Measurements from ENCODE around the gene SLC35F1.
"Not testable (repeated sequence)": the region's sequence is repeated elsewhere in the genome, so short reads cannot be mapped to it uniquely, and the experiment has no call there.

The SLC35F1 gene

DNA sequence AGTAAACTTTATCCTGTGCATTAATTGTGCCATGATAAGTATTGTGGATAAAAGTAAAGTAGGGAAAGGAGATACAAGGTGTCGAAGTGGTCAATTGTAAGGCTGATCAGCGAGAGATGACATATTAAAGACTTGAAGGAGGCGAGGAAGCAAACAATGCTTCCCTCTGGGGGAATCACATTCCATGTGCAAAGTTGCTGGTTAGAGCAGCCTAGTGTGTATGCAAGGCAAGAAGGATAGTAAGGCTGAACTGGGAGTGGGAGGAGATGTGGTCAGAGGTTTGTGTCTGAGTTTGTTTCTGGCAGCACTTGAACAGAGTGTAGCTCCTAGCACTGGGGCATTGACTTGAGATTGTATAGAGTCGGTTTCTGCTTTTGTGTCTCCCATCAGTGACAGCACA, 122.9 kb downstream of the SLC35F1 start:
- Histone ChIP-seq H3K9me3 (ENCODE audit: control insufficient read depth in 2 of 2, low read length in 2 of 2) (no peaks in the 10 kb centered on the region), H3K27ac (ENCODE audit: low read depth in 2 of 2, low read length in 2 of 2) (no peak overlapping the region), H3K9ac (ENCODE audit: low read depth in 1 of 2, low read length in 2 of 2) (no peak overlapping the region), H3K27me3 (ENCODE audit: control insufficient read depth in 2 of 2, insufficient read depth in 2 of 2, low read length in 2 of 2) (no peaks in the 10 kb centered on the region), H3K4me3 (ENCODE audit: low read length in 2 of 2) (no peak overlapping the region), H3K36me3 (ENCODE audit: control insufficient read depth in 2 of 2, insufficient read depth in 2 of 2, low read length in 2 of 2) (no peaks in the 10 kb centered on the region), H3K4me1 (ENCODE audit: control insufficient read depth in 2 of 2, insufficient read depth in 2 of 2, low read length in 2 of 2) (no peaks in the 10 kb centered on the region)

DNA sequence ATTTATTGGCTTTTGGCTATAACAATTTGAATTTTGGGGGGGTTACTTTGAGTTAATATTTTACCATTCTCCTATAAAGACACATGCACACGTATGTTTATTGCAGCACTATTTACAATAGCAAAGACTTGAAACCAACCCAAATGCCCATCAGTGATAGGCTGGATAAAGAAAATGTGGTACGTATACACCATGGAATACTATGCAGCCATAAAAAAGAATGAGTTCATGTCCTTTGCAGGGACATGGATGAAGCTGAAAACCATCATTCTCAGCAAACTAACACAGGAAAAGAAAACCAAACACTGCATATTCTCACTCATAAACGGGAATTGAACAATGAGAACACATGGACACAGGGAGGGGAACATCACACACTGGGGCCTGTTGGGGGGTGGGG, 130.4 kb downstream of the SLC35F1 start:
- H3K4me1 ChIP-seq (ENCODE audit: control insufficient read depth in 2 of 2, insufficient read depth in 2 of 2, low read length in 2 of 2); H3K27ac ChIP-seq (ENCODE audit: low read depth in 2 of 2, low read length in 2 of 2); H3K36me3 ChIP-seq (ENCODE audit: control insufficient read depth in 2 of 2, insufficient read depth in 2 of 2, low read length in 2 of 2): not testable (repeated sequence)

DNA sequence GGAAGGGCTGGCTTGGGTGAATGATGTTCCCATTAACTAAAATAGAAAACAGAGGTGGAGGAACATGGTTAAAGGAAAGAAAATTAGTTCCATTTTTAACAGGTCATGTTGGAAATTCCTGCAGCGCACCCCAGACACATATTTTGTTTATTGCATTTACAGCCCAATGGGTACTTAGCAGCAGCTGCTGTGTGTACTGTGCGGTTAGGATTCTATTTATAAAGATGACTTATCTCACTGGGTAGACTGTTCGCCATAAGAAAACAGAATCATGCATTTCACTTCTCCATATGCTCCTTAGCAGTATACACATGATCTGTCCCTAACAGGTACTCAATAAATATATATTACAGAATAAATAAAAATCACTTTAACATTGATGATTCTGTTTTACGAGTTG, 135.8 kb downstream of the SLC35F1 start:
- H3K9ac ChIP-seq (ENCODE audit: low read depth in 1 of 2, low read length in 2 of 2), result no peak overlapping the region
- no peak overlapping the region for H3K4me3 ChIP-seq (ENCODE audit: low read length in 2 of 2)
- H3K27me3 ChIP-seq (ENCODE audit: control insufficient read depth in 2 of 2, insufficient read depth in 2 of 2, low read length in 2 of 2), result no peaks in the 10 kb centered on the region
- H3K36me3 ChIP-seq (ENCODE audit: control insufficient read depth in 2 of 2, insufficient read depth in 2 of 2, low read length in 2 of 2), result no peaks in the 10 kb centered on the region
- H3K9me3 ChIP-seq (ENCODE audit: control insufficient read depth in 2 of 2, low read length in 2 of 2), result no peaks in the 10 kb centered on the region
- H3K27ac ChIP-seq (ENCODE audit: low read depth in 2 of 2, low read length in 2 of 2), result no peak overlapping the region
- no peaks in the 10 kb centered on the region for H3K4me1 ChIP-seq (ENCODE audit: control insufficient read depth in 2 of 2, insufficient read depth in 2 of 2, low read length in 2 of 2)

More for the DNA sequence above, 130.4 kb downstream of the SLC35F1 start:
- H3K9ac ChIP-seq (ENCODE audit: low read depth in 1 of 2, low read length in 2 of 2); H3K27me3 ChIP-seq (ENCODE audit: control insufficient read depth in 2 of 2, insufficient read depth in 2 of 2, low read length in 2 of 2); H3K4me3 ChIP-seq (ENCODE audit: low read length in 2 of 2); H3K9me3 ChIP-seq (ENCODE audit: control insufficient read depth in 2 of 2, low read length in 2 of 2): not testable (repeated sequence)

DNA sequence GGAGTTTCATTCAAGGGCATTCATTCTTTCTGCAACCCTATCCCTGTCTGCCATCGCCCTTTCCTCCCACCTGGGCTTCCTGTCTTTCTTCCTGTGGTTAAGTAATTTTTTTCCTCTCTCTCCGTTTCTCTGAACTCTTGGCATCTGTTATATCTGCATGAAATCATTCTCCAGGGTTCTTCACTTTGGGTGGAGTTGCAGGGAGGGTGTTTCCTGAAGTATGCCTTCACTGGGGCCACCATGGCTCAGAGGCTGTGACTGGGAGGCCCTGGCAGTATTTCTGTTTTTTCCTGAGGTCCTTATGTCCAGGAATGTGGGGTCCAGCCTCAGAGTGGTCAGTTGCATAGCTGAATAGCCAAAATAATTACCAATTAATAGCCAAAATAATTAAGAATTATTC, 137.2 kb downstream of the SLC35F1 start:
- Histone ChIP-seq H3K27ac (ENCODE audit: low read depth in 2 of 2, low read length in 2 of 2) (no peak overlapping the region), H3K36me3 (ENCODE audit: control insufficient read depth in 2 of 2, insufficient read depth in 2 of 2, low read length in 2 of 2) (no peaks in the 10 kb centered on the region), H3K9me3 (ENCODE audit: control insufficient read depth in 2 of 2, low read length in 2 of 2) (no peaks in the 10 kb centered on the region), H3K4me3 (ENCODE audit: low read length in 2 of 2) (no peak overlapping the region), H3K27me3 (ENCODE audit: control insufficient read depth in 2 of 2, insufficient read depth in 2 of 2, low read length in 2 of 2) (no peaks in the 10 kb centered on the region), H3K9ac (ENCODE audit: low read depth in 1 of 2, low read length in 2 of 2) (no peak overlapping the region), H3K4me1 (ENCODE audit: control insufficient read depth in 2 of 2, insufficient read depth in 2 of 2, low read length in 2 of 2) (no peaks in the 10 kb centered on the region)

DNA sequence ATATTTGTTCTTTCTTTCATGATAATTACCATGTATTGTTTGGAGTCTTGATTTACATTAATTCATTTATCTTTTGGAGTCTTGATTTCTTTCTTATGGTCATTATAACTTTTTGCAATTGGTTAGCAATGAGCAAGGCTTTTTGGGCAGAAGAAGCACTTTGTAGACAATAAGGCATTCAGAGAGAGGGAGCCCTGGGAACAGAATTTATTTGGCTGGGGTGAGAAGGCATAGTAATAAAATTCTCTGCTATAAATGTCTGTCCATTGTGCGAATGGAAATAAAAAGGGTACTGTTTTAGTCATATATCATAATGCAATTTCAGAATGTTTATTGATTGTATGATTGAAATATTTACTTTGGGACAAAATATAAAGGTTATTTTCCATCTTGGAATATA, 147.0 kb downstream of the SLC35F1 start:
- no peaks in the 10 kb centered on the region for H3K36me3 ChIP-seq (ENCODE audit: control insufficient read depth in 2 of 2, insufficient read depth in 2 of 2, low read length in 2 of 2)

DNA sequence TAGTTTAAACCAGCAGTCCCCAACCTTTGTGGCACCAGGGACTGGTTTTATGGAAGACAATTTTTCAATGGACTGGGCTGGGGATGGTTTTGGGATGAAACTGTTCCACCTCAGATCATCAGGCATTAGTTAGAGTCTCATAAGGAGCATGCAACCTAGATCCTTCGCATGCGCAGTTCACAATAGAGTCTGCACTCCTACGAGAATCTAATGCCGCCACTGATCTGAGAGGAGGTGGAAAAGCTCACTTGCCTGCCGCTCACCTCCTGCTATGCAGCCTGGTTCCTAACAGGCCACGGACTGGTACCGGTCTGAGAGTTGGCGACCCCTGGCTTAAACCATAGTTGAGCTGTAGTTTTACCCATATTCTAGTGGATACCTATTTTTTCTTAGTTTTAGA, 154.6 kb downstream of the SLC35F1 start:
- H3K36me3 ChIP-seq (ENCODE audit: control insufficient read depth in 2 of 2, insufficient read depth in 2 of 2, low read length in 2 of 2), result no peaks in the 10 kb centered on the region
- no peaks in the 10 kb centered on the region for H3K27me3 ChIP-seq (ENCODE audit: control insufficient read depth in 2 of 2, insufficient read depth in 2 of 2, low read length in 2 of 2)
- no peak overlapping the region for H3K9ac ChIP-seq (ENCODE audit: low read depth in 1 of 2, low read length in 2 of 2)
- H3K9me3 ChIP-seq (ENCODE audit: control insufficient read depth in 2 of 2, low read length in 2 of 2), result no peaks in the 10 kb centered on the region
- no peak overlapping the region for H3K27ac ChIP-seq (ENCODE audit: low read depth in 2 of 2, low read length in 2 of 2)
- no peak overlapping the region for H3K4me3 ChIP-seq (ENCODE audit: low read length in 2 of 2)
- H3K4me1 ChIP-seq (ENCODE audit: control insufficient read depth in 2 of 2, insufficient read depth in 2 of 2, low read length in 2 of 2), result no peaks in the 10 kb centered on the region

More for the DNA sequence above, 147.0 kb downstream of the SLC35F1 start:
- Histone ChIP-seq H3K9me3 (ENCODE audit: control insufficient read depth in 2 of 2, low read length in 2 of 2) (no peaks in the 10 kb centered on the region), H3K9ac (ENCODE audit: low read depth in 1 of 2, low read length in 2 of 2) (no peak overlapping the region), H3K27ac (ENCODE audit: low read depth in 2 of 2, low read length in 2 of 2) (no peak overlapping the region), H3K4me3 (ENCODE audit: low read length in 2 of 2) (no peak overlapping the region), H3K27me3 (ENCODE audit: control insufficient read depth in 2 of 2, insufficient read depth in 2 of 2, low read length in 2 of 2) (no peaks in the 10 kb centered on the region), H3K4me1 (ENCODE audit: control insufficient read depth in 2 of 2, insufficient read depth in 2 of 2, low read length in 2 of 2) (no peaks in the 10 kb centered on the region)

DNA sequence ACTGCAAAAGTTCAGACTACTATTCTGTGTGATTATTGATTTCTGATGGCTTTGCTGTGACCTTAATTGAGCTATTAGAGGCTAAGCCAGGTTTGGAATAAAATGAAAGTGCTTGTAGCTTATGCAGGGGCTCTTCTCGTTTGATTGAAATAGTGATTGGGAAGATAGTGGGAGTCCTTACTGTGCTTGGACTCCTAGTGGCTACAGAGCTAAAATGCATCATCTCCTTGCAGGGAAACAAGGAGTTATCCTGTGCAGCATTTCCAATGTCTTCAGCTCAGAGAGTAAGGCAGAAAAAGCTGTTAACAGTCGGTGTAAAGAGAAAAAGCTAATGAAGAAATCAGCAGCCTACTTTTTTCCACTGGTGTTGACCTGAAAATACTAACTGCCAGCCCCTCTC, 173.5 kb downstream of the SLC35F1 start:
- Histone ChIP-seq H3K4me3 (ENCODE audit: low read length in 2 of 2) (no peak overlapping the region), H3K27me3 (ENCODE audit: control insufficient read depth in 2 of 2, insufficient read depth in 2 of 2, low read length in 2 of 2) (no peaks in the 10 kb centered on the region), H3K9ac (ENCODE audit: low read depth in 1 of 2, low read length in 2 of 2) (no peak overlapping the region), H3K27ac (ENCODE audit: low read depth in 2 of 2, low read length in 2 of 2) (no peak overlapping the region), H3K9me3 (ENCODE audit: control insufficient read depth in 2 of 2, low read length in 2 of 2) (no peaks in the 10 kb centered on the region), H3K4me1 (ENCODE audit: control insufficient read depth in 2 of 2, insufficient read depth in 2 of 2, low read length in 2 of 2) (no peaks in the 10 kb centered on the region), H3K36me3 (ENCODE audit: control insufficient read depth in 2 of 2, insufficient read depth in 2 of 2, low read length in 2 of 2) (no peaks in the 10 kb centered on the region)

DNA sequence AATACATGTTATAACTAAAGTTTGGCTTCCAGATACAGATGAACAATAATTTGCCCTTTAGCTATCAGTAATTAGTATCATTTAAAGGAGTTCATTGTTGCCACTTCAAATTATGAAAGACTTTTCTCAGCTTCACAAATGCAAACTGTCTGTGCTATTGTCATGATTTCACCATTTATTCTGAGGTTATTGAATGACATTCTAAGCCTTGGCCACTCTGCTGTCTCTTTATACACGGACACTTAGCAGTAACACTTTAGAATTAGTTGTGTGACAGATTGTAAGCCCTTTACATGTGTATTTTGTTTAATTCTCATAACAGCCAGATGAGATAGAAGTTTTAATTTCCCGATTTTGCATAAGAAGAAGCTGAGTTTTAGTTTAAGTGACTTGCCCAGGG, 176.6 kb downstream of the SLC35F1 start:
- no peak overlapping the region for H3K4me3 ChIP-seq (ENCODE audit: low read length in 2 of 2)
- H3K9ac ChIP-seq (ENCODE audit: low read depth in 1 of 2, low read length in 2 of 2), result no peak overlapping the region
- no peaks in the 10 kb centered on the region for H3K9me3 ChIP-seq (ENCODE audit: control insufficient read depth in 2 of 2, low read length in 2 of 2)
- no peaks in the 10 kb centered on the region for H3K4me1 ChIP-seq (ENCODE audit: control insufficient read depth in 2 of 2, insufficient read depth in 2 of 2, low read length in 2 of 2)
- H3K27ac ChIP-seq (ENCODE audit: low read depth in 2 of 2, low read length in 2 of 2), result no peak overlapping the region
- H3K27me3 ChIP-seq (ENCODE audit: control insufficient read depth in 2 of 2, insufficient read depth in 2 of 2, low read length in 2 of 2), result no peaks in the 10 kb centered on the region
- H3K36me3 ChIP-seq (ENCODE audit: control insufficient read depth in 2 of 2, insufficient read depth in 2 of 2, low read length in 2 of 2), result no peaks in the 10 kb centered on the region

DNA sequence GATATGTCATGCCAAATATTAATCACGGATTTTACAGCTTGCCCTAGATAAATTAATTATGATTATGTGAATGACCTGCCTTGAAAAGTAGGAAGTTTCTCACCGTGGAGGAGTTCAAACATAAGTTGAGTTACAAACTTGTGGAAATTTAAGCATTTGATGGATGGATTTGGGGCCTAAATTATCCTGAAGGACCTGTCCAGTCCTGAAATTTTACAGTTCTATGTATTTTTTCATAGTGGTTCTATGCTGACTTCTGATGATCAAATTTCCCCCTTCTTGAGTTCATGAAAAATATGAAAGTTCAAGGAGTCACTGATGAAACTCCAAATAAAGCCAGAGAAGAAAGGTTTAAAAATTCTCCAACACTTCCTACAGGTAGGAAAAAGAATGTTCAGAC, 178.6 kb downstream of the SLC35F1 start:
- Histone ChIP-seq H3K36me3 (ENCODE audit: control insufficient read depth in 2 of 2, insufficient read depth in 2 of 2, low read length in 2 of 2) (no peaks in the 10 kb centered on the region), H3K27ac (ENCODE audit: low read depth in 2 of 2, low read length in 2 of 2) (no peak overlapping the region), H3K27me3 (ENCODE audit: control insufficient read depth in 2 of 2, insufficient read depth in 2 of 2, low read length in 2 of 2) (no peaks in the 10 kb centered on the region), H3K9me3 (ENCODE audit: control insufficient read depth in 2 of 2, low read length in 2 of 2) (no peaks in the 10 kb centered on the region), H3K4me3 (ENCODE audit: low read length in 2 of 2) (no peak overlapping the region), H3K9ac (ENCODE audit: low read depth in 1 of 2, low read length in 2 of 2) (no peak overlapping the region), H3K4me1 (ENCODE audit: control insufficient read depth in 2 of 2, insufficient read depth in 2 of 2, low read length in 2 of 2) (no peaks in the 10 kb centered on the region)

DNA sequence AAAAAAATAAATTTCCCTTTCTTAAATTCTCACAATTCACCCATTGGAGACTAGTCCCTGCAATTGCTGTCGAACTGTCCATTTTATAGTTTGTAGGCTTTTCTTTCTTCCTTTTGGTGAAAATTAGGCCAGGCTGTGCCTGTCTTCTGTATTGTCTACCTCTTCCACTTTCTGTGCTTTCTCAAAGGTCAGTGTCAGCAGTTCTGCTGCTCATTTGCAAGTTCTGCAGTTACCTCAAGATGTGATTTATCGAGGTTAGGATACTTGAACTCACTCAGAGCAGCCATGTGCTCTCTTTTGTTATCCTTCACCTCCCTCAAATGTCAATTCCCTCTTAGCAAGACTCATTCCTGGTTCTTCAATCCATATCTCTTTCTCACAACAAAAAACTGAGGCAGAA, 179.1 kb downstream of the SLC35F1 start:
- Histone ChIP-seq H3K36me3 (ENCODE audit: control insufficient read depth in 2 of 2, insufficient read depth in 2 of 2, low read length in 2 of 2) (no peaks in the 10 kb centered on the region), H3K27me3 (ENCODE audit: control insufficient read depth in 2 of 2, insufficient read depth in 2 of 2, low read length in 2 of 2) (no peaks in the 10 kb centered on the region), H3K9me3 (ENCODE audit: control insufficient read depth in 2 of 2, low read length in 2 of 2) (no peaks in the 10 kb centered on the region), H3K9ac (ENCODE audit: low read depth in 1 of 2, low read length in 2 of 2) (no peak overlapping the region), H3K27ac (ENCODE audit: low read depth in 2 of 2, low read length in 2 of 2) (no peak overlapping the region), H3K4me3 (ENCODE audit: low read length in 2 of 2) (no peak overlapping the region), H3K4me1 (ENCODE audit: control insufficient read depth in 2 of 2, insufficient read depth in 2 of 2, low read length in 2 of 2) (no peaks in the 10 kb centered on the region)

DNA sequence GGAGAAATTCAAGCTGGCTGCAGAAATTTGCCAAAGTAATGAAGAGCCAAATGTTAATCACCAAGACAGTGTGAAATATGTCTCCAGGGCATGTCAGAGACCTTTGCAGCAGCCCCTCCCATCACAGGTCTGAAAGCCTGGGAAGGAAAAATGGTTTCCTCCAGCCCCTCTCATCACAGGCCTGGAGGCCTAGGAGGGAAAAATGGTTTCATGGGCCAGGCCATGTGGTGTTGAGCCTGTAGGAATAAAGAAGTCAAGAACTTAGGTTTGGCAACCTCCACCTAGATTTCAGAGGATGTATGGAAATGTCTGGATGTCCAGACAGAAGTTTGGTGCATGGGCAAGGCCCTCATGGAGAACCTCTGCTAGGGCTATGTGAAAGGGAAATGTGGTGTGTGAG, 185.0 kb downstream of the SLC35F1 start:
- Histone ChIP-seq H3K4me1 (ENCODE audit: control insufficient read depth in 2 of 2, insufficient read depth in 2 of 2, low read length in 2 of 2) (no peaks in the 10 kb centered on the region), H3K4me3 (ENCODE audit: low read length in 2 of 2) (no peak overlapping the region), H3K9me3 (ENCODE audit: control insufficient read depth in 2 of 2, low read length in 2 of 2) (no peaks in the 10 kb centered on the region), H3K36me3 (ENCODE audit: control insufficient read depth in 2 of 2, insufficient read depth in 2 of 2, low read length in 2 of 2) (no peaks in the 10 kb centered on the region), H3K27me3 (ENCODE audit: control insufficient read depth in 2 of 2, insufficient read depth in 2 of 2, low read length in 2 of 2) (no peaks in the 10 kb centered on the region), H3K27ac (ENCODE audit: low read depth in 2 of 2, low read length in 2 of 2) (no peak overlapping the region), H3K9ac (ENCODE audit: low read depth in 1 of 2, low read length in 2 of 2) (no peak overlapping the region)

Data from mucosa of rectum (tissue), 2 donors.